B cell (primary cell): Measurements from ENCODE around the gene TTLL11. TPM values are rescaled to one million over a fixed set of nuclear protein-coding genes. Genes with fewer than 3 reads are reported as not detected.

ENCODE experiments used
- ATAC-seq: fragments of 200-7000 bp; cut with Tn5 transposase; one replicate; pipeline ENCODE4 v1.10.0; 2021; ENCODE audit warnings: low read depth, mild to moderate bottlenecking, moderate number of reproducible peaks, moderate library complexity
- CTCF ChIA-PET: fragments of 350-600 bp; sonication (Branson Sonifier 250); formaldehyde crosslinking; loops from one replicate; lab custom pipeline; 2021; ENCODE audit warnings: antibody characterized with exemption, inconsistent platforms; lab: Charles Lee
- POLR2A ChIA-PET: fragments of 350-600 bp; sonication (Branson Sonifier 250); formaldehyde crosslinking; loops from one replicate; lab custom pipeline; 2021; ENCODE audit warnings: antibody characterized with exemption; lab: Charles Lee
- DNase-seq: peaks from one replicate; pipeline ENCODE4 v3.0.0; 2013
- H2AFZ ChIP-seq: 2 replicates; pipeline ENCODE4 v1.6.1; 2012; ENCODE audit warnings: mild to moderate bottlenecking, low read depth, low read length; ENCODE audit not compliant: insufficient read depth, poor library complexity, severe bottlenecking
- H3K27ac ChIP-seq, 2 donors: 1 replicate in 1 of 2; 2 replicates in 1 of 2; pipeline ENCODE4 v1.5.1; 2012 to 2013; ENCODE audit warnings: low read length in 2 of 2, mild to moderate bottlenecking in 2 of 2, moderate library complexity in 1 of 2
- H3K27me3 ChIP-seq, 4 experiments: fragments of 200-600 bp in 1 of 4; sonication (generic) in 1 of 4; replicated peaks in 1 of 4; 1 replicate in 2 of 4; 2 replicates in 2 of 4; pipeline versions ENCODE4 v1.6.1 to v1.7.0; 2013 to 2016; ENCODE audit warnings: low read length in 3 of 4, mild to moderate bottlenecking in 2 of 4, mixed read lengths in 1 of 4, moderate library complexity in 1 of 4; ENCODE audit not compliant: insufficient read depth in 4 of 4, control insufficient read depth in 3 of 4; ENCODE audit errors: control extremely low read depth in 1 of 4
- H3K36me3 ChIP-seq, 2 experiments: replicated peaks in 1 of 2; 1 replicate in 1 of 2; 2 replicates in 1 of 2; pipeline versions ENCODE4 v1.6.1 to v1.7.1; 2013; ENCODE audit warnings: low read length in 1 of 2; ENCODE audit not compliant: insufficient read depth in 2 of 2, control insufficient read depth in 1 of 2; ENCODE audit errors: control extremely low read depth in 1 of 2, extremely low read depth in 1 of 2
- H3K4me1 ChIP-seq, 2 donors: fragments of 200-600 bp in 1 of 2; sonication (generic) in 1 of 2; 1 replicate in 1 of 2; 2 replicates in 1 of 2; pipeline versions ENCODE4 v1.5.1 to v1.6.1; 2013 to 2017; ENCODE audit warnings: low read length in 2 of 2; ENCODE audit not compliant: control insufficient read depth in 2 of 2, insufficient read depth in 2 of 2
- H3K4me2 ChIP-seq: replicated peaks from 2 replicates; pipeline ENCODE3; 2012; ENCODE audit warnings: mild to moderate bottlenecking, low read depth, low read length; ENCODE audit not compliant: poor library complexity, severe bottlenecking
- H3K4me3 ChIP-seq, 5 experiments: fragments of 200-600 bp in 1 of 5; sonication (generic) in 1 of 5; 1 replicate in 3 of 5; 2 replicates in 2 of 5; pipeline versions ENCODE4 v1.5.1 to v1.7.0; 2011 to 2016; ENCODE audit warnings: low read length in 4 of 5, mild to moderate bottlenecking in 4 of 5, low read depth in 2 of 5, control low read depth in 1 of 5, moderate library complexity in 1 of 5; ENCODE audit not compliant: insufficient read depth in 1 of 5; ENCODE audit errors: control extremely low read depth in 1 of 5, extremely low read depth in 1 of 5
- H3K79me2 ChIP-seq: fragments of 200-600 bp; sonication (generic); one replicate; pipeline ENCODE4 v1.6.0; 2016; ENCODE audit warnings: low read length; ENCODE audit not compliant: control insufficient read depth, insufficient read depth
- H3K9ac ChIP-seq: fragments of 200-600 bp; sonication (generic); 2 replicates; pipeline ENCODE4 v1.6.1; 2017; ENCODE audit warnings: mild to moderate bottlenecking, low read length, moderate library complexity
- H3K9me3 ChIP-seq, 3 donors: one replicate each; pipeline versions ENCODE4 v1.6.1 to v1.7.1; 2013; ENCODE audit warnings: low read length in 2 of 3; ENCODE audit not compliant: control insufficient read depth in 2 of 3, insufficient read depth in 1 of 3; ENCODE audit errors: control extremely low read depth in 1 of 3
- H4K20me1 ChIP-seq: 2 replicates; pipeline ENCODE4 v1.6.0; 2012; ENCODE audit warnings: mild to moderate bottlenecking, low read length; ENCODE audit not compliant: insufficient read depth, control insufficient read depth, poor library complexity, severe bottlenecking
- H3K27ac Mint-ChIP-seq: one replicate; pipeline ENCODE4 v1.8.0; 2021; ENCODE audit warnings: mixed read lengths
- H3K27me3 Mint-ChIP-seq: one replicate; pipeline ENCODE4 v1.8.0; 2021; ENCODE audit warnings: mixed read lengths
- H3K4me1 Mint-ChIP-seq: one replicate; pipeline ENCODE4 v1.8.0; 2021; ENCODE audit warnings: mixed read lengths
- H3K4me3 Mint-ChIP-seq: one replicate; pipeline ENCODE4 v1.8.0; 2021; ENCODE audit warnings: mixed read lengths
- H3K9me3 Mint-ChIP-seq: one replicate; pipeline ENCODE4 v1.8.0; 2022; ENCODE audit warnings: mixed read lengths; ENCODE audit not compliant: insufficient read depth
- CTCF ChIP-seq: fragments of 200-600 bp; IDR thresholded peaks from one replicate; pipeline ENCODE4 v1.8.0; 2022; ENCODE audit warnings: antibody characterized with exemption, mild to moderate bottlenecking
- EZH2 ChIP-seq: IDR thresholded peaks from 2 replicates; pipeline ENCODE4 v1.6.1; 2012; ENCODE audit warnings: borderline replicate concordance, low read depth, mild to moderate bottlenecking, moderate library complexity, low read length; ENCODE audit not compliant: insufficient read depth, poor library complexity, severe bottlenecking
- WGBS: methylation state at CpG from one replicate; pipeline ENCODE4 v1.1.5; 2013; ENCODE audit warnings: missing lambda C conversion rate; ENCODE audit not compliant: insufficient coverage; 5-methylcytosine and 5-hydroxymethylcytosine counted together
- intact Hi-C: fragments of 100-400 bp; cut with micrococcal nuclease; formaldehyde crosslinking; loops from one replicate; pipeline ENCODE4 v1.10.0; 2022
- polyA plus RNA-seq: library from polyadenylated mRNA; depleted of rRNA; stranded (reverse); fragments of >200 nt; gene quantifications from 2 replicates; pipeline ENCODE4 v1.2.3, GENCODE V29; 2012
- total RNA-seq, 2 donors: library from RNA; stranded (reverse); fragments of 120-200 nt in 1 of 2; gene quantifications; 1 replicate in 1 of 2; 2 replicates in 1 of 2; pipeline versions ENCODE4 v1.2.3 to v1.2.4, GENCODE V29; 2013 to 2022

Gene TTLL11
- total and polyA plus RNA-seq, 2 donors (not counting 1 experiment from before 2014, with no cell fraction given) = 3.6 to 3.8 TPM

GRCh38 chr9:121950441-121950840, 142.7 kb downstream of the TTLL11 start:
- no peaks in the 10 kb centered on the region for H3K9me3 ChIP-seq
- ATAC-seq (no peak), DNase-seq (no peak)
- Mint-ChIP-seq H3K9me3 (no peaks in the 10 kb centered on the region), H3K4me3 (no peak overlapping the region), H3K27ac (no peak overlapping the region), H3K4me1 (peaks cover 40% of the 10 kb centered on the region), H3K27me3 (no peaks in the 10 kb centered on the region)
- H4K20me1 ChIP-seq = no peaks in the 10 kb centered on the region
- ChIA-PET POLR2A (no interaction called here), CTCF (no interaction called here)
- H3K4me2 ChIP-seq = no peak overlapping the region
- no peak overlapping the region for H2AFZ ChIP-seq
- no peak for TF ChIP-seq EZH2
- TF ChIP-seq CTCF = no peak
- 91% methylated on average over 7 of the region's 9 CpGs for WGBS
- no peaks in the 10 kb centered on the region for H3K27me3 ChIP-seq
- H3K79me2 ChIP-seq = no peaks in the 10 kb centered on the region
- intact Hi-C loops = no loop called here
- H3K4me3 ChIP-seq = no peak overlapping the region
- no peaks in the 10 kb centered on the region for H3K36me3 ChIP-seq
- H3K9ac ChIP-seq = no peak overlapping the region
- peaks cover 11 to 20% of the 10 kb centered on the region in 2 donors for H3K4me1 ChIP-seq
- H3K27ac ChIP-seq = no peak overlapping the region

GRCh38 chr9:121949766-121950165, 143.3 kb downstream of the TTLL11 start:
- Histone ChIP-seq H3K27ac (no peak overlapping the region), H3K27me3 (no peaks in the 10 kb centered on the region), H3K9ac (no peak overlapping the region), H4K20me1 (no peaks in the 10 kb centered on the region), H3K4me2 (no peak overlapping the region), H3K4me1 (peaks cover 12 to 27% of the 10 kb centered on the region in 2 donors), H3K36me3 (no peaks in the 10 kb centered on the region), H2AFZ (no peak overlapping the region), H3K9me3 (no peaks in the 10 kb centered on the region), H3K4me3 (no peak overlapping the region), H3K79me2 (no peaks in the 10 kb centered on the region)
- Mint-ChIP-seq H3K27me3 (no peaks in the 10 kb centered on the region), H3K27ac (no peak overlapping the region), H3K4me3 (no peak overlapping the region), H3K9me3 (no peaks in the 10 kb centered on the region), H3K4me1 (peaks cover 47% of the 10 kb centered on the region)
- DNase-seq (no peak), ATAC-seq (no peak)
- 95% methylated on average over 4 of the region's 4 CpGs for WGBS
- no peak for TF ChIP-seq CTCF
- TF ChIP-seq EZH2 = no peak
- intact Hi-C loops = no loop called here
- ChIA-PET POLR2A (no interaction called here), CTCF (interaction anchor here (0.7 kb wide), 1 partner anchor 17 kb away, joined by 3 read pairs; no protein-coding TSS in a partner anchor)
